ENCODE data around the gene APOL5.

- TF ChIP-seq, protein P1, sequence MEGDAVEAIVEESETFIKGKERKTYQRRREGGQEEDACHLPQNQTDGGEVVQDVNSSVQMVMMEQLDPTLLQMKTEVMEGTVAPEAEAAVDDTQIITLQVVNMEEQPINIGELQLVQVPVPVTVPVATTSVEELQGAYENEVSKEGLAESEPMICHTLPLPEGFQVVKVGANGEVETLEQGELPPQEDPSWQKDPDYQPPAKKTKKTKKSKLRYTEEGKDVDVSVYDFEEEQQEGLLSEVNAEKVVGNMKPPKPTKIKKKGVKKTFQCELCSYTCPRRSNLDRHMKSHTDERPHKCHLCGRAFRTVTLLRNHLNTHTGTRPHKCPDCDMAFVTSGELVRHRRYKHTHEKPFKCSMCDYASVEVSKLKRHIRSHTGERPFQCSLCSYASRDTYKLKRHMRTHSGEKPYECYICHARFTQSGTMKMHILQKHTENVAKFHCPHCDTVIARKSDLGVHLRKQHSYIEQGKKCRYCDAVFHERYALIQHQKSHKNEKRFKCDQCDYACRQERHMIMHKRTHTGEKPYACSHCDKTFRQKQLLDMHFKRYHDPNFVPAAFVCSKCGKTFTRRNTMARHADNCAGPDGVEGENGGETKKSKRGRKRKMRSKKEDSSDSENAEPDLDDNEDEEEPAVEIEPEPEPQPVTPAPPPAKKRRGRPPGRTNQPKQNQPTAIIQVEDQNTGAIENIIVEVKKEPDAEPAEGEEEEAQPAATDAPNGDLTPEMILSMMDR (IDR thresholded peaks at IDR 0.05) = no peak
- TF ChIP-seq POLR2A (IDR thresholded peaks at IDR 0.05) = no peak
- no peak for TF ChIP-seq EP300 (IDR thresholded peaks at IDR 0.05)
- TF ChIP-seq POLR2AphosphoS5 (IDR thresholded peaks at IDR 0.05) = no peak
Observed at GRCh38 chr22:35683560-35683959, 34.1 kb upstream of the APOL5 start.
